WTC11 (cell line): ENCODE data around the gene LRTM1. TPM values are rescaled to one million over a fixed set of nuclear protein-coding genes. Genes with fewer than 3 reads are reported as not detected.

Experiments used
- ATAC-seq: fragments of 200-7000 bp; cut with Tn5 transposase; 2 replicates; pipeline ENCODE4 v1.10.0; 2021; ENCODE audit warnings: mild to moderate bottlenecking, moderate library complexity
- CTCF ChIA-PET: fragments of 300-600 bp; sonication (Branson Sonifier 250); formaldehyde crosslinking; loops from one replicate; lab custom pipeline; 2021; ENCODE audit warnings: antibody characterized with exemption; lab: Charles Lee
- POLR2A ChIA-PET: fragments of 350-600 bp; sonication (Branson Sonifier 250); formaldehyde crosslinking; loops from one replicate; lab custom pipeline; 2021; ENCODE audit warnings: antibody characterized with exemption; lab: Charles Lee
- DNase-seq: peaks from one replicate; pipeline ENCODE4 v3.0.0; 2021; ENCODE audit warnings: low spot score
- H3K27ac Mint-ChIP-seq: 2 replicates; pipeline ENCODE4 v1.8.0; 2021; ENCODE audit warnings: mixed read lengths
- H3K27me3 Mint-ChIP-seq: 2 replicates; pipeline ENCODE4 v1.8.0; 2021; ENCODE audit warnings: low read depth, mild to moderate bottlenecking, moderate library complexity, mixed read lengths
- H3K36me3 Mint-ChIP-seq: 2 replicates; pipeline ENCODE4 v1.8.0; 2021; ENCODE audit warnings: mixed read lengths
- H3K4me1 Mint-ChIP-seq: 2 replicates; pipeline ENCODE4 v1.8.0; 2022; ENCODE audit warnings: mixed read lengths
- H3K4me3 Mint-ChIP-seq: 2 replicates; pipeline ENCODE4 v1.8.0; 2021; ENCODE audit warnings: mild to moderate bottlenecking, moderate library complexity, mixed read lengths
- H3K9me3 Mint-ChIP-seq: 2 replicates; pipeline ENCODE4 v1.8.0; 2021; ENCODE audit warnings: mixed read lengths
- ATF2 ChIP-seq: sonication (generic); formaldehyde crosslinking; IDR thresholded peaks from 2 replicates; pipeline ENCODE4 v1.8.1; 2022; ENCODE audit warnings: low read depth, missing genetic modification reagents, borderline replicate concordance
- CTCF ChIP-seq: fragments of 200-600 bp; IDR thresholded peaks from 2 replicates; pipeline ENCODE4 v1.8.0; 2022; ENCODE audit warnings: antibody characterized with exemption
- E2F4 ChIP-seq: sonication (generic); formaldehyde crosslinking; IDR thresholded peaks from 2 replicates; pipeline ENCODE4 v1.8.1; 2022; ENCODE audit warnings: low read depth, mild to moderate bottlenecking, moderate library complexity, missing genetic modification reagents, borderline replicate concordance
- JAZF1 ChIP-seq: fragments of 250-450 bp; sonication (Bioruptor Pico); IDR thresholded peaks from 2 replicates; pipeline ENCODE4 v1.9.0; 2021; ENCODE audit warnings: moderate library complexity, mild to moderate bottlenecking, inconsistent platforms
- NFATC4 ChIP-seq: fragments of 250-450 bp; sonication (Bioruptor Pico); IDR thresholded peaks from 2 replicates; pipeline ENCODE4 v1.9.0; 2021; ENCODE audit warnings: mild to moderate bottlenecking
- RORB ChIP-seq: fragments of 250-450 bp; sonication (Bioruptor Pico); IDR thresholded peaks from 2 replicates; pipeline ENCODE4 v1.9.0; 2021; ENCODE audit warnings: mild to moderate bottlenecking
- SMAD4 ChIP-seq: sonication (generic); formaldehyde crosslinking; IDR thresholded peaks from 2 replicates; pipeline ENCODE4 v1.8.0; 2022; ENCODE audit warnings: mild to moderate bottlenecking, missing genetic modification reagents
- SOX15 ChIP-seq: fragments of 250-450 bp; sonication (Bioruptor Pico); IDR thresholded peaks from 2 replicates; pipeline ENCODE4 v1.9.0; 2021; ENCODE audit warnings: mild to moderate bottlenecking
- STAT6 ChIP-seq: sonication (generic); formaldehyde crosslinking; conservative IDR thresholded peaks from 2 replicates; pipeline ENCODE4 v1.8.1; 2023; ENCODE audit warnings: mild to moderate bottlenecking, low read depth, missing genetic modification reagents, moderate library complexity
- TEAD1 ChIP-seq: sonication (generic); formaldehyde crosslinking; IDR thresholded peaks from 2 replicates; pipeline ENCODE4 v1.8.0; 2022; ENCODE audit warnings: mild to moderate bottlenecking, missing genetic modification reagents
- USF2 ChIP-seq: sonication (generic); formaldehyde crosslinking; IDR thresholded peaks from 2 replicates; pipeline ENCODE4 v1.8.1; 2023; ENCODE audit warnings: mild to moderate bottlenecking, missing genetic modification reagents, moderate library complexity
- ZBTB21 ChIP-seq: sonication (generic); formaldehyde crosslinking; IDR thresholded peaks from 2 replicates; pipeline ENCODE4 v1.8.1; 2023; ENCODE audit warnings: mild to moderate bottlenecking, missing genetic modification reagents, borderline replicate concordance
- ZNF219 ChIP-seq: sonication (generic); formaldehyde crosslinking; IDR thresholded peaks from 2 replicates; pipeline ENCODE4 v1.8.0; 2023; ENCODE audit warnings: missing genetic modification reagents, mild to moderate bottlenecking, borderline replicate concordance
- ZNF317 ChIP-seq: sonication (generic); formaldehyde crosslinking; IDR thresholded peaks from 2 replicates; pipeline ENCODE4 v1.8.1; 2023; ENCODE audit warnings: low read depth, mild to moderate bottlenecking, moderate library complexity, missing genetic modification reagents, borderline replicate concordance
- ZNF512 ChIP-seq: sonication (generic); formaldehyde crosslinking; IDR thresholded peaks from 2 replicates; pipeline ENCODE4 v1.8.1; 2022; ENCODE audit warnings: missing genetic modification reagents, borderline replicate concordance
- ZSCAN18 ChIP-seq: fragments of 250-450 bp; sonication (Bioruptor Pico); IDR thresholded peaks from 2 replicates; pipeline ENCODE4 v2.1.2; 2022; ENCODE audit warnings: mild to moderate bottlenecking, moderate library complexity
- total RNA-seq: library from RNA; stranded (reverse); gene quantifications from 3 replicates; pipeline ENCODE4 v1.2.3, GENCODE V29; 2021

LRTM1 gene
- total RNA-seq, 1 experiment from 2014 or later: not detected

- Mint-ChIP-seq H3K27ac (no peak overlapping the region), H3K4me3 (no peak overlapping the region)
- POLR2A ChIA-PET: no interaction called here
These were observed 36.3 kb downstream of the LRTM1 start for GRCh38 chr3:54891540-54891897.

GRCh38 chr3:54889731-54890130, 38.1 kb downstream of the LRTM1 start:
- Mint-ChIP-seq H3K27ac (no peak overlapping the region), H3K27me3 (no peaks in the 10 kb centered on the region), H3K4me3 (no peak overlapping the region), H3K9me3 (no peaks in the 10 kb centered on the region), H3K4me1 (peaks cover 20% of the 10 kb centered on the region), H3K36me3 (peaks cover 12% of the 10 kb centered on the region)
- ATAC-seq (no peak), DNase-seq (no peak)
- POLR2A ChIA-PET: no interaction called here
- CTCF ChIA-PET: interaction anchor here (0.7 kb wide), 2 partner anchors 266 to 742 kb away, joined by 3 to 5 read pairs; no protein-coding TSS in a partner anchor
- TF ChIP-seq SMAD4 (CRISPR knock-in tag) (no peak), RORB (no peak), ATF2 (no peak), SOX15 (CRISPR knock-in tag) (no peak), USF2 (no peak), NFATC4 (no peak), ZSCAN18 (no peak), ZBTB21 (CRISPR knock-in tag) (no peak), STAT6 (CRISPR knock-in tag) (no peak)

More at GRCh38 chr3:54891540-54891897, 36.3 kb downstream of the LRTM1 start:
- peak; percentile 69 for ATAC-seq
- DNase-seq: no peak
- H3K27me3 Mint-ChIP-seq: no peaks in the 10 kb centered on the region
- TF ChIP-seq JAZF1 (CRISPR knock-in tag) (no peak), TEAD1 (CRISPR knock-in tag) (no peak), CTCF (no peak), ZSCAN18 (no peak), ZNF512 (CRISPR knock-in tag) (no peak), ZNF219 (CRISPR knock-in tag) (no peak), ZNF317 (CRISPR knock-in tag) (no peak), E2F4 (CRISPR knock-in tag) (no peak)
- peaks cover 15% of the 10 kb centered on the region for H3K4me1 Mint-ChIP-seq
- no peaks in the 10 kb centered on the region for H3K9me3 Mint-ChIP-seq
- CTCF ChIA-PET: interaction anchor here (1.1 kb wide), 1 partner anchor 110 kb away, joined by 3 read pairs; no protein-coding TSS in a partner anchor
- H3K36me3 Mint-ChIP-seq: peaks cover 12% of the 10 kb centered on the region
